Stimulated activated naive B cell treated with anti-CD40 and anti-IgM and Interleukin-4, amounts not matched to agents 10 μg/mL and 1 μg/mL and 100 μg/mL, for 72 hours (primary cell): ENCODE results near the gene MFSD2A.
"Not testable (repeated sequence)": the region's sequence is repeated elsewhere in the genome, so short reads cannot be mapped to it uniquely, and the experiment has no call there.

ENCODE experiments used
- ATAC-seq, 2 donors: fragments of 150-1000 bp; cut with Tn5 transposase; replicated peaks; 2 replicates each; pipeline ENCODE4 v1.10.0; 2021; ENCODE audit warnings: moderate library complexity in 1 of 2
- DNase-seq: peaks from one replicate; pipeline ENCODE4 v3.0.0; 2021
- H3K27ac Mint-ChIP-seq: one replicate; pipeline ENCODE4 v1.8.0; 2022; ENCODE audit warnings: mild to moderate bottlenecking, mixed read lengths
- H3K27me3 Mint-ChIP-seq, 2 donors: one replicate each; pipeline ENCODE4 v1.8.0; 2022; ENCODE audit warnings: mixed read lengths in 2 of 2
- H3K36me3 Mint-ChIP-seq, 2 donors: one replicate each; pipeline ENCODE4 v1.8.0; 2022; ENCODE audit warnings: mixed read lengths in 2 of 2, mild to moderate bottlenecking in 1 of 2
- H3K4me1 Mint-ChIP-seq, 2 donors: one replicate each; pipeline ENCODE4 v1.8.0; 2022; ENCODE audit warnings: mixed read lengths in 2 of 2, mild to moderate bottlenecking in 1 of 2
- H3K4me3 Mint-ChIP-seq, 2 donors: one replicate each; pipeline ENCODE4 v1.8.0; 2022; ENCODE audit warnings: mild to moderate bottlenecking in 2 of 2, mixed read lengths in 2 of 2, moderate library complexity in 1 of 2
- H3K9me3 Mint-ChIP-seq, 2 donors: one replicate each; pipeline ENCODE4 v1.8.0; 2022; ENCODE audit warnings: mixed read lengths in 2 of 2, mild to moderate bottlenecking in 1 of 2

The MFSD2A gene

DNA sequence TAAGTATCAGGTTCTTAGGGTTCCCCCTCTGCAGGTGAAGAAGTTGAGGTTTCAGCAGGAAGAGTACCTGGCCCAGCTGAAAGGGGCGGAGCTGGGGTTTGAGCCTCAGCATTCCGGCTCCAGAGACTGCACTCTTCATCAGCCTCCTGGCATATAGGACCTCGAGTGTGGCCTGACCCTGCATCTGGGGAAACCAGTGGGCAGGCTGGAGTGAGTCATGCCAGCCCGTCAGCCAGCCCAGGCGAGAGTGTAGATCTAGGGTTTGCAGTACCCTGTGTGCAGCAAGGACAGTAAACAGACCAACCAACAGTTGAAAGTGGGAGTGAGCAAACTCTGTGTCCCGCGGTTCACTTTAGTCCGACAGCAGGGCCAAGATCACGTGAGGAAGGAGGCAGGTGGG lies 14.1 kb downstream of the MFSD2A start:
- H3K9me3 Mint-ChIP-seq, result no peaks in the 10 kb centered on the region
- ATAC-seq (no peak), DNase-seq (no peak)
- no peaks in the 10 kb centered on the region for H3K27me3 Mint-ChIP-seq
- no peak overlapping the region for H3K4me3 Mint-ChIP-seq
- peaks cover 46 to 67% of the 10 kb centered on the region in 2 donors for H3K36me3 Mint-ChIP-seq
- H3K27ac Mint-ChIP-seq, result peak overlapping the region; percentile 81
- H3K4me1 Mint-ChIP-seq, result peaks cover 23 to 30% of the 10 kb centered on the region in 2 donors

DNA sequence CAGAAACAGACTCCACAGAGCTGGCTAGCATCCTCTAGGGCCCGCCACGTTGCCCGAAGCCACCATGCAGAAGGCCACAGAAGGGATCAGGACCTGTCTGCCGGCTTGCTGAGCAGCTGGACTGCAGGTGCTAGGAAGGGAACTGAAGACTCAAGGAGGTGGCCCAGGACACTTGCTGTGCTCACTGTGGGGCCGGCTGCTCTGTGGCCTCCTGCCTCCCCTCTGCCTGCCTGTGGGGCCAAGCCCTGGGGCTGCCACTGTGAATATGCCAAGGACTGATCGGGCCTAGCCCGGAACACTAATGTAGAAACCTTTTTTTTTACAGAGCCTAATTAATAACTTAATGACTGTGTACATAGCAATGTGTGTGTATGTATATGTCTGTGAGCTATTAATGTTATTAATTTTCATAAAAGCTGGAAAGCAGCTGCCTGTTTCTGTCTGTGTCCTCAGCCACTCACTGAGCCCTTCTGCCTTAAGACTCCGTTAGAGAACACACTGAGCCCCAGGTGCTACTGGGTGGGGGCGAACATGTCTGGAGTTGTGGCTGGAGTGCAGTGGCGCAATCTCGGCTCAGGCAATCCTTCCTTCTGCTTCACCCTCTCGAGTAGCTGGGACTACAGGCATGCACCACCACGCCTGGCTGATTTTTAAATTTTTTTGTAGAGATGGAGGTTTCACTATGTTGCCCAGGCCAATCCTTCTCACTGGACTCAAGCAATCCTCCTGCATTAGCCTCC lies 14.8 kb downstream of the MFSD2A start:
- H3K36me3 Mint-ChIP-seq, result peaks cover 41 to 60% of the 10 kb centered on the region in 2 donors
- H3K4me3 Mint-ChIP-seq, result no peak overlapping the region
- DNase-seq (no peak), ATAC-seq (no peak)
- peaks cover 19 to 25% of the 10 kb centered on the region in 2 donors for H3K4me1 Mint-ChIP-seq
- H3K27ac Mint-ChIP-seq, result peak overlapping the region; percentile 31
- H3K9me3 Mint-ChIP-seq, result no peaks in the 10 kb centered on the region
- no peaks in the 10 kb centered on the region for H3K27me3 Mint-ChIP-seq

DNA sequence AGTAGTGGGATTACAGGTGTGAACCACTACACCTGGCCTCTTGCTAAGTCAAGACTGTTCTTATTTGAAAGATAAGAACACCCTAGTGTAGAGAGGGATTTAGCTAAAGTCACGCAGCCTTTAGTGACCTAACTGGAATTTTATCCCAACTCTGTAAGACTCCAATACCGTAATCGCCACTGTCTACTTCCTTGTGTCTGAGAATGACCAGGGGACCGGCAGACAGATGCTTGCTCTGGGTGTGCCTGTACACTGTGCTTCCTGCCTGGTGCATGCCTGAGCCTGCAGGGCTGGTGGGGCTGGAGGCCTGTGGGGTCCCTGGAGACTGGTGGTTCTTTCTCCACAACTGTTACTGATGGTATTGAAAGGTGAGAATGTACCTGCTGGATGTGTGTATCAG lies 15.3 kb downstream of the MFSD2A start:
- Mint-ChIP-seq H3K9me3 (no peaks in the 10 kb centered on the region), H3K4me3 (no peak overlapping the region), H3K27ac (no peak overlapping the region), H3K27me3 (no peaks in the 10 kb centered on the region), H3K36me3 (peaks cover 35 to 55% of the 10 kb centered on the region in 2 donors), H3K4me1 (peaks cover 18 to 19% of the 10 kb centered on the region in 2 donors)
- ATAC-seq (no peak), DNase-seq (no peak)

DNA sequence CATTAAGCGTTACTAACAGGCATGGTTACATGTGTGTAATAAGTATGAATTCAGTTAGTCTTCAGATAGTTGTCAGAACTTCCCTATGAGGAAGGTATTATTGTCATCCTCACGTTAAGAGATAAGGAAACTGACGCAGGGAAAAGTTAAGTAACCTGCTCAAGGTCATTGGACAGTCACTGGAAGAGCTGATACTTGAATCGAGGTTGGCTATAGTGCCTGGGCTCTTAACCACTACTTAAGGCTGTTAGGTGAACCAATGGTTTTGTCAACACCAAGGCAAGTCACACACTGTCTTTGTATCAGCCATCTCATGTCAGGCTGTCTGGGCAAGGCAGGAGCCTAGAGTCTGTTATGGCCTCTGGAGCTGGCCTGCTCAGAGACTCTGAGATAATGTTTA lies 16.2 kb downstream of the MFSD2A start:
- ATAC-seq (no peak), DNase-seq (no peak)
- Mint-ChIP-seq H3K36me3 (peaks cover 28 to 46% of the 10 kb centered on the region in 2 donors), H3K4me3 (no peak overlapping the region), H3K4me1 (peaks cover 14 to 15% of the 10 kb centered on the region in 2 donors), H3K27ac (no peak overlapping the region), H3K27me3 (no peaks in the 10 kb centered on the region), H3K9me3 (no peaks in the 10 kb centered on the region)

DNA sequence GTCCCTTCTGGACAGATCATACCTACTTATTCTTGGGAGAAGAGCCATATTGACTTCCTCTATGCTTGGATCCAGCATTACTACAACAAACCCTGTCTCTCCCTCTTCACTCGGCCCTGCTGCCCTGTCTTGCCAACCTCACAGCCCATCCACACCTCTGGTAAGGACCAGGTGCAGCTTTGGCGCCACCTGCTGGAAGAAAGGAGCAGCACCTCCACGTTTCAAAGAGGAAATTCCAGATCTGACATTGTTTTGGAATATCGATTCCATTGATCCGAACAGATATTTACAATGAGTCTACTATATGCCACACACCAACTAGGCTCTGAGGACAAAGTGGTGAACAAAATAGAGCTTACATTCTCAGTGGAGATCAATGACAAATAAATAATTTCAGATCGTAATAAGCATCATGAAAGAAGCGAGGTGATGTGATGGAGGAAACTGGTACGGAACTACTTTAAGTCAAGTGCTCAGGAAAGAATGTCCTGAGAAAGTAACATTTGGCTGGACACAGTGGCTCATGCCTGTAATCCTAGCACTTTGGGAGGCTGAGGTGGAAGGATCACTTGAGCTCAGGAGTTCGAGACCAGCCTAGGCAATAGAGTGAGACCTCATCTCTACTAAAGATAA lies 18.7 kb downstream of the MFSD2A start:
- DNase-seq (peak; percentile 51), ATAC-seq (peak; percentile 88 to 90)
- H3K9me3 Mint-ChIP-seq, result no peaks in the 10 kb centered on the region
- H3K4me3 Mint-ChIP-seq, result peak overlapping the region in 1 of 2 donors; percentile 36
- peaks cover 10 to 28% of the 10 kb centered on the region in 2 donors for H3K36me3 Mint-ChIP-seq
- no peaks in the 10 kb centered on the region for H3K27me3 Mint-ChIP-seq
- H3K27ac Mint-ChIP-seq, result no peak overlapping the region
- H3K4me1 Mint-ChIP-seq, result peaks cover 7 to 8% of the 10 kb centered on the region in 2 donors

DNA sequence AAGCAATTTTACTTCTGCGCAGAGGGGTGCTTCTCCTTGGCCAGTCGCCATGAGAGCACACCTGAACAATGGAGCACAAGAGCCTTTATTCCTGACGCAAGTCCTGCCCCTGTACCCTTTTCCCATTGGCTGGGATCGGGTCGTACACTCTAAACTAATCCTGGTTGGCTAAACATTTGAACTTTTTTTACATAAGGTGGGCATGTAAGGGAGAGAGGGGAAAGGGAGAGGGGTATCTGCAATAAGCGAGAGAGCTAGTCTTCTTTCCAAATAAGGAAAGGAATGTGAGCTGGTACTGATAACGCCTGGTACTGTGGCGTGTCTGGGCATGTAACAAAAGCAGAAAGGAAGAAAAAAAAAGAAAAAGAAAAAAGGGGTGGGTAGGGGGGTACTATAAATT lies 21.8 kb downstream of the MFSD2A start:
- no peak overlapping the region for H3K4me3 Mint-ChIP-seq
- no peak for DNase-seq
- no peaks in the 10 kb centered on the region for H3K9me3 Mint-ChIP-seq
- H3K4me1 Mint-ChIP-seq, result peaks cover 5 to 20% of the 10 kb centered on the region in 2 donors
- no peaks in the 10 kb centered on the region for H3K27me3 Mint-ChIP-seq
- H3K36me3 Mint-ChIP-seq, result peaks cover 5 to 9% of the 10 kb centered on the region in 2 donors
- H3K27ac Mint-ChIP-seq, result no peak overlapping the region
- ATAC-seq, result no peak

DNA sequence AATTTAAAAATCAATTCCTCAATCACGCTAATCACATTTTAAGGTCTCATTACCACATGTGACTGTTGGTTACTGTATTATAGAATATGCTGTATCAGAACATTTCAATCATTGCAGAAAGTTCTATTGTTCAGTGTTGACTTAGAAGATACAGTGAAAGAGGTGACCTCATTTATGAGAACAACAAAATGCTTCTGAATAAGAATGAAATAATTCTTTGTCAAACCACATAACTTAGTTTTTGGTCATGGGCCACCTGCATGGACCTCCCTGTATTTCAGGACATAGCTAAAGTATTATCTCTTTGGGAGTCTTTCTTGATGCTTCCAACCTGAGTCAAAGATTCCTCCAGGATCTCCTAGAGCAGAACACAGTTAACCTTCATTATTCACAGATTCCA lies 22.3 kb downstream of the MFSD2A start:
- ATAC-seq (no peak), DNase-seq (no peak)
- peaks cover 5 to 20% of the 10 kb centered on the region in 2 donors for H3K4me1 Mint-ChIP-seq
- no peak overlapping the region for H3K4me3 Mint-ChIP-seq
- no peak overlapping the region for H3K27ac Mint-ChIP-seq
- H3K27me3 Mint-ChIP-seq, result no peaks in the 10 kb centered on the region
- peaks cover 3 to 5% of the 10 kb centered on the region in 2 donors for H3K36me3 Mint-ChIP-seq
- H3K9me3 Mint-ChIP-seq, result no peaks in the 10 kb centered on the region

DNA sequence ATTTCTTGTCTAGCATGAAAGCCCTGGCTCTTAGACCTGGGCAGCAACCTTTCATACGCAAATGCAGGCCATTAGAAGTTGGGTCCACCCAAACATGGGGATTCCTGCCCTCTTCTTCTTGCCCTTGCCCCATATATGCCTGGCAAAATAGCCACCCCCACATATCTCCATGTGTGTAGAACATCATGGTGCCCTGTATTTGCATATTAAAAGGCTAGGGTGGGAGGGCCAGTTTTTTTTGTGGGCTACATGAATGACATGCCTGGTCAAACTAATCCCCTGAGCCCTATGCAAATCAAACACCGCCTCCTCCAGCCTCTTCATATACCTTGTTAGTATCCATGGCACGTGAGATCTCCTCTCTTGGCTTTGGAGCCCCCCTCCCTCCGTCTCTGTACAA lies 24.7 kb downstream of the MFSD2A start:
- no peaks in the 10 kb centered on the region for H3K36me3 Mint-ChIP-seq
- no peak overlapping the region for H3K4me3 Mint-ChIP-seq
- H3K9me3 Mint-ChIP-seq, result no peaks in the 10 kb centered on the region
- DNase-seq, result no peak
- peaks cover 0 to 13% of the 10 kb centered on the region in 2 donors for H3K4me1 Mint-ChIP-seq
- ATAC-seq, result no peak
- no peaks in the 10 kb centered on the region for H3K27me3 Mint-ChIP-seq
- no peak overlapping the region for H3K27ac Mint-ChIP-seq

DNA sequence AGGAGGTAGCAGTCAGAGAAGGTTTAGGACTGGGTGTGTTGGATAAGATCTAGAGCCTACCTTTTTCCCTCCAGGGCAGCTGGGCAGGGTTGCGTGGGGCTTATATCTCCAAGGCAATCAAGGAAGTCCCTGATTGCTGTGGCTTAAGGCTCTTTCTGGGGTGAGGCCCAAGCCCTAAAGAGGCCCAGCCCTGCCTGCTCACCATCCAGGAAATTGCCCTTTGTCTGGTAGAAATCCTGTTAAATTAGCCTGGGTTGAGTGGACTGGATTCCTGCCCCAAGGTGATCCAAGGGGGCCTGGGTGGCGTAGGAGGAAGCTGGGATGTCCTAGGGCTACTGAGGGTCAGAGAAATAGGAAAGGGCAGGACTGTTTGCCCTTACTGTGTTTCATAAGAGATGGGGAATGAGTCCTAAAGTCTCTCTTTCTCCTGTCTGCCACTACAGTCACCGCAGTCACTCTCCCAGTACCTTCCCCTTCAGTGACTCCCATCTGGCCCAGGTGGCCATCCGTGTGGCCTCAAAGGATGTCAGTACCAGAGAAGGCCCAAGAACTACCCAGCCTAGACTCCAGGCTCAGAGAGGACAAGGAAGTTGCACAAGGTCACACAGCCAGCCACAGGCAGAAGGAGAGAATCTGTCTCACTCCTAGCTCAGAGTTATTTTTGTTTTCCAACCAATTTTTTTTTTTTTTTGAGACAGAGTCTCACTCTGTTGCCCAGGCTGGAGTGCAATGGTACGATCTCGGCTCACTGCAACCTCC lies 25.8 kb downstream of the MFSD2A start:
- DNase-seq, result no peak
- ATAC-seq, result no peak
- Mint-ChIP-seq H3K4me1 (peaks cover 1 to 19% of the 10 kb centered on the region in 2 donors), H3K9me3 (no peaks in the 10 kb centered on the region), H3K36me3 (no peaks in the 10 kb centered on the region), H3K27me3 (no peaks in the 10 kb centered on the region), H3K4me3 (no peak overlapping the region), H3K27ac (no peak overlapping the region)

DNA sequence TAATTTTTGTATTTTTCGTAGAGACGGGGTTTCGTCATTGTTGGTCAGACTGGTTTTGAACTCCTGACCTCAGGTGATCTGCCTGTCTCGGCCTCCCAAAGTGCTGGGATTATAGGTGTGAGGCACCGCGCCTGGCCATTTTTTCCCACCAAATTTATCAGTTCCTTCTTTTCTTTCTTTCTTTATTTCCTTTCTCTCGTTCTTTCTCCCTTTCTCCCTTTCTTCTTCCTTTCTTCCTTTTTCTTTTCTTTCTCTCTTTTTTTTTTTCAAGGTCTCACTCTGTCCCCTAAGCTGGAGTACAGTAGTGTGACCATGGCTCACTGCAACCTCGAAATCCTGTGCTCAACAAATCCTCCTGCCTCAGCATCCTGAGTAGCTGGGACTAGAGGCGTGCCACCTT lies 26.4 kb downstream of the MFSD2A start:
- no peak for ATAC-seq
- H3K4me1 Mint-ChIP-seq, result peaks cover 5 to 23% of the 10 kb centered on the region in 2 donors

DNA sequence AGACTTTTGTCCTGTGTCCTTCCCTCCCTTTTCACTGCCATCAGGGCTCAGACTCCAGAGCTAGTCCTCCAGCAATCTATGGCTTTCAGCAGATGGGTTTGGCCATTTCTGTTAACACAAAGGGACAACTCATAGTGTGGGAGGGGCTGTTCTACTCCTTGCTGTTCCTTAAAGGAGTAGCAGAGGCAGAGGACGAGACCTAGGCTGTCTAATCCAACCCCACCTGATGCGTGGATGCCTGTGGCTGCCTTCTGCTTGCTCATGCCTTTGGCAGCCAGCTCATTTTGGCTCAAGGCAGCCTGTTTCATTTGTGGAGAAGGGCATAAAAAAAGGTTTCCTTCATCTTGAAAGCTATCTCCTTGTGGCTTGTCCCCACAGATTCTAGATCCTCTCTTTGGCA lies 27.0 kb downstream of the MFSD2A start:
- H3K27ac Mint-ChIP-seq, result no peak overlapping the region
- peaks cover 6 to 28% of the 10 kb centered on the region in 2 donors for H3K4me1 Mint-ChIP-seq
- no peaks in the 10 kb centered on the region for H3K27me3 Mint-ChIP-seq
- DNase-seq, result no peak
- no peak for ATAC-seq
- no peaks in the 10 kb centered on the region for H3K9me3 Mint-ChIP-seq
- H3K4me3 Mint-ChIP-seq, result no peak overlapping the region
- no peaks in the 10 kb centered on the region for H3K36me3 Mint-ChIP-seq

More for the DNA sequence above, 26.4 kb downstream of the MFSD2A start:
- DNase-seq, result no peak
- Mint-ChIP-seq H3K27me3 (no peaks in the 10 kb centered on the region), H3K9me3 (no peaks in the 10 kb centered on the region), H3K27ac (no peak overlapping the region), H3K36me3 (no peaks in the 10 kb centered on the region), H3K4me3 (no peak overlapping the region)

DNA sequence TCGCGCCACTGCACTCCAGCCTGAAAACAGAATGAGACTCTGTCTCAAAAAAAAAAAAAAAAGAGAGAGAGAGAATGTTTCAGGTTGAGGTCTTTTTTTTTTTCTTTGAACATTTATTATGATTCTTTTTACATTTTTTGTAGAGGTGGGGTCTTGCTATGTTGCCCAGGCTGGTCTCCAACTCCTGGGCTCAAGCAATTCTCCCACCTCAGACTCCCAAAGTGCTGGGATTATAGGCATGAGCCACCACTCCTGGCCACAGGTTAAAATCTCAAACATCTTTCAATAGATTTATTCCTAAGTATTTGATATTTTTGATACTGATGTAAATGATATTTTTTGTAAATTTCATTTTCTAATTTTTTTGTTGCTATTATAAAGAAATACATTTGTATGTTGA lies 29.5 kb downstream of the MFSD2A start:
- not testable (repeated sequence) for H3K36me3 Mint-ChIP-seq, H3K4me3 Mint-ChIP-seq, ATAC-seq, H3K9me3 Mint-ChIP-seq, DNase-seq, H3K27me3 Mint-ChIP-seq, H3K27ac Mint-ChIP-seq
- peaks cover 6 to 28% of the 10 kb centered on the region in 2 donors for H3K4me1 Mint-ChIP-seq

DNA sequence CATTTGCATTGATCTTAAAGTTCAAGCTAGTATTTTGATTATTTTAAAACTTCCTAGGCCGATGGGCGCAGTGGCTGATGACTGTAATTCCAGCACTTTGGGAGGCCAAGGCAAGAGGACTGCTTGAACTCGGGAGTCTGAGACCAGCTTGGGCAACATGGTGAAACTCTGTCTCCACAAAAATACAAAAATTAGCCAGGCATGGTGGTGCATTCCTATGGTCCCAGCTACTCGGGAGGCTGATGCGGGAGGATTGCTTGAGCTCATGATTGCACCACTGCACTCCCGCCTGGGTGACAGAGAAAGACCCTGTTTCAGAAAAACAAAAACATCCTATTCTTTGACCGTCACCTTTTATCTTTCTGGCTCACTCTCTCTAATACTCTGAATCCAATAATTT lies 30.0 kb downstream of the MFSD2A start:
- DNase-seq (no peak), ATAC-seq (no peak)
- Mint-ChIP-seq H3K27ac (no peak overlapping the region), H3K9me3 (no peaks in the 10 kb centered on the region), H3K27me3 (no peaks in the 10 kb centered on the region), H3K4me3 (no peak overlapping the region), H3K36me3 (no peaks in the 10 kb centered on the region), H3K4me1 (peaks cover 6 to 27% of the 10 kb centered on the region in 2 donors)

DNA sequence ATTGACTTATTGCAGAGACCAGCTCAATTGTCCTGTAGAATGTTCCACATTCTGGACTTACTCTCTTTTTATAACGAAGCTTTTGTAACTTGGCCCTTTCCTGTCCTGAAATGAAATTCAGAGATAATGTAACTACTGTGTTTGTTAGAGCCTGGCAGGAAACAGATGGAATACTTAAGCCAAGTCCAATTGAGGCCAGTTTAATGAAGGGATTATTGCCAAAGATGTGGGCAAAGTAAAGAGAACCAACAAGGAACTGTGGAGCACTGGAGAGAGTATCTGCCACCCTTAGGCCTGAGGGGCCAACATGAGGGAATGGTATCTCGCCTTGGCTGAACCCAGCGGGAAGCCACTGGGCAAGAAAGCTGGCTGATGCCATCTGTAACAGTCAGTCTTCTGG lies 32.9 kb downstream of the MFSD2A start:
- ATAC-seq (no peak), DNase-seq (no peak)
- Mint-ChIP-seq H3K27me3 (no peaks in the 10 kb centered on the region), H3K27ac (no peak overlapping the region), H3K4me3 (no peak overlapping the region), H3K9me3 (no peaks in the 10 kb centered on the region), H3K36me3 (no peaks in the 10 kb centered on the region), H3K4me1 (peaks cover 6 to 20% of the 10 kb centered on the region in 2 donors)
